MCF 10A (cell line): ENCODE results near the gene MEGF8. TPM values are rescaled to one million over a fixed set of nuclear protein-coding genes. Genes with fewer than 3 reads are reported as not detected.

Experiments
- BruUV-seq: library from RNA; stranded (reverse); fragments of 400-500 nt; replicated peaks from 2 replicates; lab custom pipeline; 2021; lab: Mats Ljungman, UMichigan
- CTCF ChIA-PET: fragments of 300-600 bp; sonication (Branson Sonifier 250); formaldehyde crosslinking; extraction: SDS; loops from one replicate; lab custom pipeline; 2021; ENCODE audit warnings: antibody characterized with exemption, inconsistent platforms; lab: Yijun Ruan, JAX
- POLR2A ChIA-PET: fragments of 300-600, 350-650 bp; sonication (Branson Sonifier 250); formaldehyde crosslinking; extraction: SDS; loops from one replicate; lab custom pipeline; 2020; ENCODE audit warnings: antibody characterized with exemption, inconsistent platforms; lab: Yijun Ruan, JAX
- DNase-seq: peaks from one replicate; pipeline ENCODE4 v3.0.0-alpha.2; 2018; ENCODE audit not compliant: unreplicated experiment
- H3K27ac Mint-ChIP-seq: one replicate; pipeline ENCODE4 v1.8.0; 2022; ENCODE audit warnings: mild to moderate bottlenecking, low read depth, mixed read lengths; ENCODE audit not compliant: unreplicated experiment
- H3K27me3 Mint-ChIP-seq: one replicate; pipeline ENCODE4 v1.8.0; 2022; ENCODE audit warnings: mixed read lengths; ENCODE audit not compliant: insufficient read depth, unreplicated experiment
- H3K36me3 Mint-ChIP-seq: one replicate; pipeline ENCODE4 v1.8.0; 2022; ENCODE audit warnings: mild to moderate bottlenecking, moderate library complexity, mixed read lengths; ENCODE audit not compliant: insufficient read depth, unreplicated experiment
- H3K4me1 Mint-ChIP-seq: one replicate; pipeline ENCODE4 v1.8.0; 2022; ENCODE audit warnings: mixed read lengths; ENCODE audit not compliant: insufficient read depth, unreplicated experiment
- H3K4me3 Mint-ChIP-seq: one replicate; pipeline ENCODE4 v1.8.0; 2022; ENCODE audit warnings: mild to moderate bottlenecking, moderate library complexity, mixed read lengths; ENCODE audit not compliant: unreplicated experiment
- H3K9me3 Mint-ChIP-seq: one replicate; pipeline ENCODE4 v1.8.0; 2022; ENCODE audit warnings: mixed read lengths; ENCODE audit not compliant: unreplicated experiment
- CTCF ChIP-seq: fragments of 200-600 bp; IDR thresholded peaks from one replicate; pipeline ENCODE4 v1.8.0; 2022; ENCODE audit warnings: antibody characterized with exemption, mild to moderate bottlenecking; ENCODE audit not compliant: unreplicated experiment
- intact Hi-C: fragments of 100-400 bp; cut with micrococcal nuclease; formaldehyde crosslinking; loops from 2 replicates; pipeline ENCODE4 v1.14.1; 2022
- total RNA-seq: library from RNA; stranded (reverse); gene quantifications from 2 replicates; pipeline ENCODE4 v1.2.3, GENCODE V29; 2022

The MEGF8 gene
- total RNA-seq, 1 experiment from 2014 or later: 13.0 TPM

GRCh38 chr19:42281827-42282762 is 43.3 kb upstream of the MEGF8 start:
- POLR2A ChIA-PET: interaction anchor here (0.6 to 7.5 kb wide), 9 partner anchors 12 to 153 kb away, joined by 3 to 158 read pairs (median 3); partner anchors contain the start of genes CIC, GSK3A, PAFAH1B3 and PRR19
- no peaks in the 10 kb centered on the region for H3K27me3 Mint-ChIP-seq
- intact Hi-C loops: no loop called here
- peaks cover 32% of the 10 kb centered on the region for H3K4me1 Mint-ChIP-seq
- H3K36me3 Mint-ChIP-seq: peaks cover 9% of the 10 kb centered on the region
- no peaks in the 10 kb centered on the region for H3K9me3 Mint-ChIP-seq
- no peak for TF ChIP-seq CTCF
- DNase-seq: peak; percentile 35
- peak overlapping the region; percentile 64 for H3K27ac Mint-ChIP-seq
- no TSS peak for BruUV-seq
- CTCF ChIA-PET: interaction anchor here (0.7 to 7.2 kb wide), 7 partner anchors 12 to 159 kb away, joined by 3 to 145 read pairs (median 5); partner anchors contain the start of genes GSK3A and PAFAH1B3
- H3K4me3 Mint-ChIP-seq: no peak overlapping the region

- Mint-ChIP-seq H3K4me3 (no peak overlapping the region), H3K27me3 (no peaks in the 10 kb centered on the region), H3K36me3 (peaks cover 16% of the 10 kb centered on the region), H3K9me3 (no peaks in the 10 kb centered on the region), H3K4me1 (peaks cover 32% of the 10 kb centered on the region), H3K27ac (no peak overlapping the region)
- no TSS peak for BruUV-seq
- no peak for DNase-seq
- POLR2A ChIA-PET: interaction anchor here (0.6 to 7.5 kb wide), 5 partner anchors 13 to 37 kb away, joined by 3 to 158 read pairs (median 3); partner anchors contain the start of genes CIC and GSK3A
- CTCF ChIA-PET: interaction anchor here (0.7 to 7.2 kb wide), 5 partner anchors 12 to 158 kb away, joined by 3 to 145 read pairs (median 4); partner anchors contain the start of gene GSK3A
- intact Hi-C loops: loop anchor here (1.0 kb wide), 2 partner anchors 15 to 37 kb away; no protein-coding TSS in a partner anchor
- no peak for TF ChIP-seq CTCF
Observed at GRCh38 chr19:42282819-42283187, 42.6 kb upstream of the MEGF8 start.

DNA sequence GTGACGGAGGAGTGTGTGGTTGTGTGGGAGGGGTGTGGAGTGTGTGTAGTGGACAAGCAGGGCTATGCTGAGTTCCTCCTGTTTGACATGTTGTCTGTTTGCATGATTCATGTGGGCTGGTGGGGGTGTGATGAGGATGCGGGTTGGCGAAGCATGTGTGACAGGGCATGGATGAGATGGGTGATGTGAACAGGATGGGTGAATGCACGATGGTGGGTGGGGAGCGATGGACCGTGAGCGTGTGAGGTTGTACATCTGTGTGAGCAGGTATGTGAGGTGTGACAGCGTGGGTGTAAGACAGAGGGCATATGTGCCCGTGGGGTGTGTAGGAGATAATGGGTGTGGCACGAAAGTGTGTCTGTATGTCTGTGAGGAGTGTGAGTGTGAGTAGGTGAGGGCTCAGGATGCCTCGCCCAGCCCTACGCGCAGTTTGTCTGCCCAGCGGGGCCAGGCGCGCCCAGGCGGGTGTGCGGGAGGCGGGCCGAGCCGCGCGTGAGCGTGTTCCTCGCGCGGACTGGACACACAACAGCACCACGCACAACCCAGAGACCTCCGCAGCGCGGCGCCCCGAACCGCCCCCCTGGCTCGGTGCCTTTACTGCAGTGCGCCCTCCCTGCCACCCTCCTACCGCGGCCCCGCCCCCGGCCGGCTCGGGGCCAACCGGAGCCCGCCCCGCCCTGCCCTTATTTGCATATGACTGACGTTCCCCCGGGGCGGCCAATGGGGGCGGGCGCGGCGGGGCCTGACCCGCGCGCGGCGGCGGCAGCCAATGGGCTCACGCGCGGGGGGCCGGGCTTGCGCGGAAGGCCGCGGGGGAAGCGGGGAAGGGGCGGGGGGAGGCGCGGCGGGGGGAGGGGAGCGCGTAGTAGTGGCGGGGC is 42.0 kb upstream of the MEGF8 start:
- ChIA-PET POLR2A (interaction anchor here (0.7 to 7.5 kb wide), 6 partner anchors 13 to 40 kb away, joined by 3 to 158 read pairs (median 8); partner anchors contain the start of genes CIC and GSK3A), CTCF (interaction anchor here (0.7 to 7.2 kb wide), 4 partner anchors 13 to 157 kb away, joined by 3 to 145 read pairs (median 10); partner anchors contain the start of gene GSK3A)
- Mint-ChIP-seq H3K4me3 (no peak overlapping the region), H3K9me3 (no peaks in the 10 kb centered on the region), H3K27ac (no peak overlapping the region), H3K4me1 (peaks cover 27% of the 10 kb centered on the region), H3K27me3 (no peaks in the 10 kb centered on the region), H3K36me3 (peaks cover 14% of the 10 kb centered on the region)
- BruUV-seq: no TSS peak
- peak; percentile 96 for DNase-seq
- intact Hi-C loops: loop anchor here (1.0 kb wide), 2 partner anchors 15 to 37 kb away; no protein-coding TSS in a partner anchor
- no peak for TF ChIP-seq CTCF
